Measurements from ENCODE around the gene FAM163A.
"Not testable (repeated sequence)": the region's sequence is repeated elsewhere in the genome, so short reads cannot be mapped to it uniquely, and the experiment has no call there.

Gene FAM163A

DNA sequence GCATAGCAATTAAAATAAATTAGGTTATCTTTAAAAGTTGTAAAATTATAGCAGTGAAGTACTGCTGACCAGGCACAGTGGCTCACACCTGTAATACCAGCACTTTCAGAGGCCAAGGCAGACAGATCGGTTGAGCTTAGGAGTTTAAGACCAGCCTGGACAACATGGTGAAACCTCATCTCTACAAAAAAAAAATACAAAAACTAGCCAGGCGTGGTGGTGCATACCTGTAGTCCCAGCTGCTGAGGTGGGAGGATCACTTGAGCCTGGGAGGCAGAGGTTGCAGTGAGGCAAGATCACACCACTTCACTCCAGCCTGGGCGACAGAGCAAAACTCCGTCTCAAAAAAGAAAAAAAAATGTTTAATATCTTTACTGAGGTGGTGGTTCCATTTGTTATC lies 112.7 kb downstream of the FAM163A start:
- not testable (repeated sequence) for DNase-seq (ENCODE audit: low spot score)

DNA sequence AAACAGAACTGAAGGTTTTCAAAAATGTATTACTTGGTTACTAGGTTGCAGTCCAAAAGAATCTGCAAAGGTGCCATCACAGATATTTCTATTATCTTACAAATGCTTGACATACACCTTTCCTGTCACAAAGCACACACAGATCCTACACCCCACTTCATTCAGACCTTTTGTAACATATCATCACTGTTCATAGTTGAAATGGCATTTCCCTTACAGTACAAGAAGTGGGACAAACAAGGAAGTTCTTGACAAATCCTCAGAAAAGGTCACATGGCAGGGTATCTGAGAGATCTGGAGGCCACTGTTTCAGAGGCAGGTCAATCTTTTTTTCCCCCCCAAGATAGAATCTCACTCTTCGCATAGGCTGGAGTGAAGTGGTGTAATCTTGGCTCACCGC lies 113.2 kb downstream of the FAM163A start:
- no peak for DNase-seq (ENCODE audit: low spot score)

- DNase-seq (ENCODE audit: low spot score), result no peak
Measured at GRCh38 chr1:179857009-179857408, 113.9 kb downstream of the FAM163A start.

GRCh38 chr1:179860652-179861051 lies 117.6 kb downstream of the FAM163A start:
- no peak for DNase-seq (ENCODE audit: low spot score)

DNA sequence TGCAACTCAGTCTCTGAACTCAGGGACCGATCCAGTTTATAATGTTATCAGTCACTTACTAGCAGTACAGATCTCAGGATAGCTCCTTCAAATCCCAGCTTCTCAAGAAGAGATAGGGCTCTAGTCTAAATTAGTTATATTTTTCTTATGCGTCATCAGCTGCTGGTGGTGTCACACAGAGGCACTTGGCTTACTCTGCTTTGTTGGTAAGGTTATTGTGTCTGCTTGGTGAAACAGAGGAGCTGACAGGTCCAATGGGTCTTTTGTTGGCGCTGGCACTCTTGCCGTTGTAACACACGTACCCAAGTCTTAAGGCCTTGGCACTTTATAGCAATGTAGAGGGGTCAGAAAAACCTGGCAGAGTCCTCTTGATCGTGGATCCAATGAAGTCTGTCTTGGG lies 122.3 kb downstream of the FAM163A start:
- no peak for DNase-seq (ENCODE audit: low spot score)

Data from CD4-positive, alpha-beta T cell treated with Interleukin-15 for 4 hours (primary cell).